AG09309 (cell line): ENCODE data around the gene NIN.

Experiments
- DNase-seq: peaks from one replicate; pipeline ENCODE4 v3.0.0-alpha.2; 2010; ENCODE audit warnings: low read depth
- H3K4me3 ChIP-seq: 2 replicates; pipeline ENCODE4 v1.5.1; 2011; ENCODE audit warnings: mild to moderate bottlenecking, low read depth, low read length, moderate library complexity; ENCODE audit not compliant: control insufficient read depth
- CTCF ChIP-seq: IDR thresholded peaks from 2 replicates; pipeline ENCODE4 v1.5.1; 2011; ENCODE audit warnings: mild to moderate bottlenecking, low read depth, low read length, inconsistent platforms; ENCODE audit not compliant: insufficient read depth, control insufficient read depth; ENCODE audit errors: missing control alignments

The NIN gene

GRCh38 chr14:50812856-50813543 is 18.0 kb downstream of the NIN start:
- H3K4me3 ChIP-seq: no peak overlapping the region

GRCh38 chr14:50812180-50812579 is 18.8 kb downstream of the NIN start:
- DNase-seq: no peak
- no peak overlapping the region for H3K4me3 ChIP-seq
- TF ChIP-seq CTCF: no peak

More at GRCh38 chr14:50812856-50813543, 18.0 kb downstream of the NIN start:
- no peak for DNase-seq
- TF ChIP-seq CTCF: no peak

- TF ChIP-seq CTCF: no peak
- no peak overlapping the region for H3K4me3 ChIP-seq
- no peak for DNase-seq
These were observed 22.9 kb downstream of the NIN start for GRCh38 chr14:50808053-50808452.

GRCh38 chr14:50806241-50806933 is 24.6 kb downstream of the NIN start:
- TF ChIP-seq CTCF: no peak
- no peak for DNase-seq

GRCh38 chr14:50805396-50805795 is 25.6 kb downstream of the NIN start:
- no peak for DNase-seq
- H3K4me3 ChIP-seq: no peak overlapping the region
- TF ChIP-seq CTCF: no peak

More at GRCh38 chr14:50806241-50806933, 24.6 kb downstream of the NIN start:
- no peak overlapping the region for H3K4me3 ChIP-seq

GRCh38 chr14:50804181-50804721 is 26.7 kb downstream of the NIN start:
- TF ChIP-seq CTCF: no peak
- DNase-seq: peak; percentile 49

More at GRCh38 chr14:50804181-50804721, 26.7 kb downstream of the NIN start:
- H3K4me3 ChIP-seq: no peak overlapping the region; the same call in 1 of the 2 replicates
